Heart right ventricle (tissue), 16 donors: ENCODE measurements around the gene MBOAT7. TPM values are rescaled to one million over a fixed set of nuclear protein-coding genes. Genes with fewer than 3 reads are reported as not detected.
"Not testable (repeated sequence)": the region's sequence is repeated elsewhere in the genome, so short reads cannot be mapped to it uniquely, and the experiment has no call there.

ENCODE experiments used
- ATAC-seq, 8 donors: fragments of 200-7000 bp; cut with Tn5 transposase; one replicate each; pipeline ENCODE4 v1.9.1; 2020; ENCODE audit warnings: mild to moderate bottlenecking in 8 of 8, moderate library complexity in 8 of 8, moderate number of reproducible peaks in 1 of 8
- DNase-seq, 2 donors: peaks; one replicate each; pipeline ENCODE4 v3.0.0-alpha.2; 2020
- H3K27ac ChIP-seq, 10 donors: fragments of 200-600 bp; sonication (generic) in 2 of 10; one replicate each; pipeline versions ENCODE4 v1.5.0 to v1.8.0; 2020 to 2022; ENCODE audit warnings: mild to moderate bottlenecking in 3 of 10
- H3K27me3 ChIP-seq, 7 donors: fragments of 200-600 bp; one replicate each; pipeline ENCODE4 v1.8.0; 2021 to 2022; ENCODE audit warnings: mild to moderate bottlenecking in 2 of 7
- H3K36me3 ChIP-seq, 9 donors: fragments of 200-600 bp; sonication (generic) in 1 of 9; one replicate each; pipeline versions ENCODE4 v1.5.0 to v1.8.0; 2020 to 2022; ENCODE audit warnings: mild to moderate bottlenecking in 2 of 9
- H3K4me1 ChIP-seq, 9 donors: fragments of 200-600 bp; sonication (generic) in 1 of 9; one replicate each; pipeline versions ENCODE4 v1.5.0 to v1.8.0; 2020 to 2022; ENCODE audit warnings: mild to moderate bottlenecking in 4 of 9
- H3K4me3 ChIP-seq, 10 donors: fragments of 200-600 bp; sonication (generic) in 2 of 10; one replicate each; pipeline versions ENCODE4 v1.5.0 to v1.8.0; 2020 to 2022; ENCODE audit warnings: mild to moderate bottlenecking in 7 of 10, moderate library complexity in 2 of 10
- H3K9me3 ChIP-seq, 11 donors: fragments of 200-600 bp in 10 of 11; sonication (generic) in 2 of 11; one replicate each; pipeline versions ENCODE4 v1.5.0 to v1.8.0; 2013 to 2022; ENCODE audit warnings: mild to moderate bottlenecking in 2 of 11, control low read depth in 1 of 11, moderate library complexity in 1 of 11
- WGBS, 2 donors: extraction: QIAGEN DNeasy Blood & Tissue Kit; methylation state at CpG; one replicate each; pipeline ENCODE4 v1.1.7; 2013; ENCODE audit warnings: inconsistent platforms in 1 of 2; 5-methylcytosine and 5-hydroxymethylcytosine counted together
- intact Hi-C, 10 donors: fragments of 100-400 bp; cut with DNase I; formaldehyde crosslinking; loops; one replicate each; pipeline versions ENCODE4 v1.11.1 to v1.14.2; 2022
- polyA plus RNA-seq, 2 donors: library from polyadenylated mRNA; stranded (reverse); fragments of 200-250 nt; gene quantifications; one replicate each; pipeline ENCODE4 v1.2.3, GENCODE V29; 2013
- total RNA-seq, 10 donors: library from RNA; stranded (reverse); fragmentation: NEBNext Ultra II Directional in 3 of 10; extraction: Animal tissue kit (Norgen Biotek cat#: 25700) in 3 of 10; gene quantifications; one replicate each; pipeline versions ENCODE4 v1.2.1 to v1.2.4, GENCODE V29; 2021 to 2023
- TF ChIP-seq, protein P1 (sequence below), 9 donors: fragments of 200-600 bp; sonication (generic) in 2 of 9; IDR thresholded peaks; one replicate each; pipeline versions ENCODE4 v1.5.0 to v1.8.0; 2021 to 2022; ENCODE audit warnings: antibody characterized with exemption in 9 of 9, mild to moderate bottlenecking in 5 of 9, moderate library complexity in 1 of 9
- donor health status: Arrhythmogenic right ventricular cardiomyopathy.
- donor health status: ischemic (EF 13 %, LVEDD 7.1; RV severe dilation, severe dysfunction).
- donor health status: healthy with polysubstance abuse.
- donor health status: DM: no; HTN: yes; CAD: no.
- donor health status: DM: no; HTN: no; CAD: no.
- donor health status: ischemic (EF 25% LVEDD 6.9; RV normal size, moderate dysfunction).
- donor health status: ischemic (EF 25% LVEDD 5.7; RV mildly dilated, moderate dysfunction).
- donor health status: healthy.
- donor health status: DM: yes; HTN: yes; CAD: no.
- donor health status: Ischemic cardiomyopathy.
- donor health status: ischemic (EF 35%, LVEDD 5.7; RV mildly dilated, moderate dysfunction).
- donor health status: nonischemic (EF 11% LVEDD 7.7; RV severe dilation, severe dysfunction).
- donor health status: DM: yes; HTN: yes; CAD: no.
- donor health status: PGD.
- donor health status: ischemic (EF 29% LVEDD 5.4; RV normal size, mild dysfunction).
- donor health status: nonischemic (EF 23%, LVEDD 6.1; RV moderate dilation, normal function).

MBOAT7 gene
- total and polyA plus RNA-seq, 12 donors = 7.7 to 29.4 (median 15.5) TPM

DNA sequence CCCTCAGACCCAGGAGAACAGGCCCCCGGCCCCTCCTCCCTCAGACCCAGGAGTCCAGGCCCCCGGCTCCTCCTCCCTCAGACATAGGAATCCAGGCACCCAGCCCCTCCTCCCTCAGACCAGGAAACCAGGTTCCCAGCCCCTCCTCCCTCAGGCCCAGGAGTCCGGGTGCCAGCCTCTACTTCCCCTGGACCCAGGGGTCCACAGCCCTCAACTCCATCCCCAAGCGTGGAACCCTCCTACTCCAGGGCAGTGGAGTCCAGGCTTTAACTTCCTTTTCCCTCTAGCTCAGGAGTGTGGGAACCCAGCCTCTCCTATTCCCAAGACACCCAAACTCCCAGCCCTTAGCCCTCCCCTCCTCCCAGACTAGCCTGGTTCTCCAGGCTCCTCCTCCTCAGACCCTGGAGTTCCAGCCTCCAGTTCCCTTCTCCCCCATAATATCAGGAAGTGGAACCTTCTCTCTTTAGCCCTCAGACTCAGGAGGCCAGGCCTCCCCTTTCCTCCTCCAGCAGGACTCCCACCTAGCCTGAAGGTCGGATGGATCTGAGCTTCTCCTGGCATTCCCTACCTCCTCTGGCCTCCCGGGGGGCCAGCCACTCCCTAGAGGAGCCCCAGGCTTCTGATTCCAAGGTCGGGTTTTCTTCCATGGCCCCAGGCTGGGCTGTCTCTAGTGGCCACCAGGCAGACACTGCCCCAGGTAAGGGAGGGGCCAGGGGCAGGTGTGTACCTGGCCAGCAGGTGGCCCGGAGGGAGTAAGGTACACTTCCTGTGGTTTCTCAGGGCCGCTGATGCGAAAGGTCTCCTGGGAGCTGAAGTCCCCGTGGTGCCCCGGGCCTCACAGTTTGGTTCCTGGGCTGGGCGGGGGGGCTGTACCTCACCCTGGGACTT lies 16.7 kb downstream of the MBOAT7 start, which contains the start of gene TMC4:
Gene TMC4, minus strand, starts transcription at position 690 of the 888 bp plus-strand sequence. Its CDS starts 43 bp downstream, at position 647.
- ATAC-seq (peak in 7 of 8 donors; percentile 38 to 77 (median 66)), DNase-seq (peak in 1 of 2 donors; percentile 54)
- intact Hi-C loops = loop anchor here in 1 of 10 donors (5.0 kb wide), 1 partner anchor 60 kb away; no protein-coding TSS in a partner anchor
- peaks cover 0 to 13% (median 6%) of the 10 kb centered on the region in 9 donors for H3K4me1 ChIP-seq
- H3K27ac ChIP-seq = peak within 1 kb of the TSS in 9 of 10 donors; percentile 32 to 75 (median 56)
- TF ChIP-seq, protein P1, sequence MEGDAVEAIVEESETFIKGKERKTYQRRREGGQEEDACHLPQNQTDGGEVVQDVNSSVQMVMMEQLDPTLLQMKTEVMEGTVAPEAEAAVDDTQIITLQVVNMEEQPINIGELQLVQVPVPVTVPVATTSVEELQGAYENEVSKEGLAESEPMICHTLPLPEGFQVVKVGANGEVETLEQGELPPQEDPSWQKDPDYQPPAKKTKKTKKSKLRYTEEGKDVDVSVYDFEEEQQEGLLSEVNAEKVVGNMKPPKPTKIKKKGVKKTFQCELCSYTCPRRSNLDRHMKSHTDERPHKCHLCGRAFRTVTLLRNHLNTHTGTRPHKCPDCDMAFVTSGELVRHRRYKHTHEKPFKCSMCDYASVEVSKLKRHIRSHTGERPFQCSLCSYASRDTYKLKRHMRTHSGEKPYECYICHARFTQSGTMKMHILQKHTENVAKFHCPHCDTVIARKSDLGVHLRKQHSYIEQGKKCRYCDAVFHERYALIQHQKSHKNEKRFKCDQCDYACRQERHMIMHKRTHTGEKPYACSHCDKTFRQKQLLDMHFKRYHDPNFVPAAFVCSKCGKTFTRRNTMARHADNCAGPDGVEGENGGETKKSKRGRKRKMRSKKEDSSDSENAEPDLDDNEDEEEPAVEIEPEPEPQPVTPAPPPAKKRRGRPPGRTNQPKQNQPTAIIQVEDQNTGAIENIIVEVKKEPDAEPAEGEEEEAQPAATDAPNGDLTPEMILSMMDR (IDR thresholded peaks at IDR 0.05) = no peak
- H3K9me3 ChIP-seq = no peaks in the 10 kb centered on the region
- peaks cover 0 to 20% (median 12%) of the 10 kb centered on the region in 7 donors for H3K27me3 ChIP-seq
- H3K4me3 ChIP-seq = peak within 1 kb of the TSS in 7 of 10 donors; percentile 15 to 48 (median 38)
- WGBS, 2 donors = 12 to 20% methylated on average over 13 of the region's 13 CpGs
- peaks cover 0 to 20% (median 0%) of the 10 kb centered on the region in 9 donors for H3K36me3 ChIP-seq

DNA sequence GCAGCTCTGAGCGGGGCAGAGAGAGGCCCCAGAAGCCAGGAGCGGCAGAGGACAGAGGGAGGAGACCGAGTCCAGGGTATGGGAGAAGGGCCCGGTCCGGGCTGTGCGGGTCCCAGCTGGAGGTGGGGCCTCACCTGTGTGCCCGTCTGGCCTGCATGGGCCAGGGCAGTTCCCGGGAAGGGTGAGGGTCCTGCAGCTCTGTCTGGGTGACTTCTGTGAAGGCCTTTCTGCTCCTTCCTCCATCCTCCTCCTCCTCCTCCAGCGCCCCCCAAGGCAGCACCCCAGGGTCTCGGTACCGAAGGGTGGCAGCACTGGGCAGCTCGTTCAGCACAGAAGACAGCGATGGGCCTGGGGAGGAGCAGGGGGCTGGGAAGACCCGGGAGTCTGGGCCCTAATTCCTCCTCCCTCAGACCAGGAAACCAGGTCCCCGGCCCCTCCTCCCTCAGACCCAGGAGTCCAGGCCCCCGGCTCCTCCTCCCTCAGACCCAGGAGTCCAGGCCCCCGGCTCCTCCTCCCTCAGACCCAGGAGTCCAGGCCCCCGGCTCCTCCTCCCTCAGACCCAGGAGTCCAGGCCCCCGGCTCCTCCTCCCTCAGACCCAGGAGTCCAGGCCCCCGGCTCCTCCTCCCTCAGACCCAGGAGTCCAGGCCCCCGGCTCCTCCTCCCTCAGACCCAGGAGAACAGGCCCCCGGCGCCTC lies 17.5 kb downstream of the MBOAT7 start:
- intact Hi-C loops = loop anchor here in 2 of 10 donors (2.0 to 5.0 kb wide), 2 partner anchors 59 to 60 kb away; no protein-coding TSS in a partner anchor
- not testable (repeated sequence) for DNase-seq, ATAC-seq, H3K9me3 ChIP-seq
- H3K27me3 ChIP-seq = peaks cover 0 to 28% (median 15%) of the 10 kb centered on the region in 7 donors
- H3K4me1 ChIP-seq = peaks cover 0 to 13% (median 6%) of the 10 kb centered on the region in 9 donors
- H3K36me3 ChIP-seq = peaks cover 0 to 12% (median 0%) of the 10 kb centered on the region in 9 donors
- WGBS, 2 donors = 70 to 79% methylated on average over 17 to 18 of the region's 23 CpGs
- peak overlapping the region in 6 of 10 donors; percentile 4 to 48 (median 12) for H3K4me3 ChIP-seq
- peak overlapping the region in 3 of 10 donors; percentile 19 to 72 (median 62) for H3K27ac ChIP-seq

DNA sequence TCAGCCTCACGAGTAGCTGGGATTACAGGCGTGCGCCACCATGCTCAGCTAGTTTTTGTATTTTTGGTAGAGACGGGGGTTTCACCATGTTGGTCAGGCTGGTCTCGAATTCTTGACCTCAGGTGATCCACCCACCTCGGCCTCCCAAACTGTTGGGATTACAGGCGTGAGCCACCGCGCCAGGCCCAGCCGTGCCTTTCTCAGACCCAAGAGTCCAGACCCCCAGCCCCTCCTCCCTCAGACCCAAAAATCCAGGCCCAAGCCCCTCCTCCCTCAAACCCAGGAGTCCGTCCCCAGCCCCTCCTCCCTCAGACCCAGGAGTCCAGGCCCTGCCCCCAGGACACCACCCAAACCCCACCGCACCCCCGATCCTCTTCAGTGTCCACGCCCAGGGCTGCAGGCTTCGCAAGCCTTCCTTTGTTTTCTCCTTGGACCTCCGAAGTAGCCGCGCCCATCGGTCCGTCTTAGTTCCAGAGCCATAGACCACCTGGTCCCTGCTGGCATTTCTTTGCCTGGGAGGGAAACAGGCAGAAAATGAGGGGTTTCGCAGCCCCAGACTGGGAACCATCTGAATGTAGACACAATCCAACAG lies 20.1 kb downstream of the MBOAT7 start:
- DNase-seq (no peak), ATAC-seq (no peak)
- Histone ChIP-seq H3K4me1 (peaks cover 2 to 19% (median 11%) of the 10 kb centered on the region in 9 donors), H3K36me3 (no peaks in the 10 kb centered on the region), H3K27me3 (peaks cover 0 to 44% (median 24%) of the 10 kb centered on the region in 7 donors), H3K27ac (no peak overlapping the region), H3K9me3 (no peaks in the 10 kb centered on the region), H3K4me3 (no peak overlapping the region)
- TF ChIP-seq, protein P1 (IDR thresholded peaks at IDR 0.05) = no peak
- WGBS, 2 donors = 88 to 90% methylated on average over 20 to 21 of the region's 21 CpGs
- intact Hi-C loops = loop anchor here in 3 of 10 donors (2.0 to 5.0 kb wide), 2 partner anchors 62 to 63 kb away; no protein-coding TSS in a partner anchor

DNA sequence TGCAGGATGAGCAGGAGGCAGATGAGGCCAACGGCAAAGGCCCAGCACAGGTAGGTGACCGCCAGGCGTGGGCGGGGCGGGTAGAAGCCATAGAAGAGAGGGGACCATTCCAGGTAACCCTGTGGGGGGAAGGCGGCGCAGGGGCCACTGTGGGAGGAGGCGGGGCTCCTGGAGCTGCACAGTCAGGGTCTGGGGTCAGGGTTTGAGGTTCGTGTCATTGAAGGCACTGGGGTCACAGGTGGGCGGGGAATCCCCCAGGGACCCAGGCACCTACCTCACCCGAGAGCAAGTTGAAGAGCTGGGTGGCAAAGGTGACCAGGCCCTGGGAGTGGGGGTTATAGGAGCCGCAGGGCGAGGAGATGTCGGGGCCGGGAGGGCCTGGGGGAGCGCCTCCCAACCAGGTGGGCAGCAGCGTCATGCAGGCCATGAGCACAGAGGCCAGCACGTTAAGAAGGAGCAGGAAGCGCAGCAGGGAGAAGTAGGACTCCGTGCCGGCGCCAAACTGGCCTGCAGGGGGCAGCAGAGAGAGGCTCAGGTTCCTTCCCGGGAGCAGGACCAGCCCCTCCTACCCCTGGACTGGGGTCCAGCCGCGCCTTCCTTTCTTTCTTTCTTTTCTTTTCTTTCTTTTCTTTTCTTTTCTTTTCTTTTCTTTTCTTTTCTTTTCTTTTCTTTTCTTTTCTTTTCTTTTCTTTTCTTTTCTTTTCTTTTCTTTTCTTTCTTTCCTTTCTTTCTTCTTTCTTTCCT lies 21.0 kb downstream of the MBOAT7 start:
- Histone ChIP-seq H3K4me1 (peaks cover 2 to 25% (median 11%) of the 10 kb centered on the region in 9 donors), H3K36me3 (no peaks in the 10 kb centered on the region), H3K27me3 (peaks cover 0 to 43% (median 25%) of the 10 kb centered on the region in 7 donors), H3K9me3 (no peaks in the 10 kb centered on the region), H3K27ac (no peak overlapping the region), H3K4me3 (no peak overlapping the region)
- intact Hi-C loops = loop anchor here in 8 of 10 donors (1.0 to 5.0 kb wide), 3 partner anchors 62 to 64 kb away; no protein-coding TSS in a partner anchor
- TF ChIP-seq, protein P1 (IDR thresholded peaks at IDR 0.05) = peak; percentile 79 to 93 (median 84)
- DNase-seq (peak; percentile 92 to 96), ATAC-seq (peak; percentile 85 to 92 (median 89))
- 26 to 27% methylated on average over 25 of the region's 25 CpGs for WGBS, 2 donors
